SH-SY5Y (cell line): ENCODE results near the gene ATP2B2.

Source experiments
- GATA2 ChIP-seq: IDR thresholded peaks from 2 replicates; pipeline ENCODE4 v1.6.1; 2011; ENCODE audit warnings: mild to moderate bottlenecking, low read depth, low read length
- GATA3 ChIP-seq: IDR thresholded peaks from 2 replicates; pipeline ENCODE4 v1.6.1; 2011; ENCODE audit warnings: low read depth, mild to moderate bottlenecking, low read length, moderate library complexity

DNA sequence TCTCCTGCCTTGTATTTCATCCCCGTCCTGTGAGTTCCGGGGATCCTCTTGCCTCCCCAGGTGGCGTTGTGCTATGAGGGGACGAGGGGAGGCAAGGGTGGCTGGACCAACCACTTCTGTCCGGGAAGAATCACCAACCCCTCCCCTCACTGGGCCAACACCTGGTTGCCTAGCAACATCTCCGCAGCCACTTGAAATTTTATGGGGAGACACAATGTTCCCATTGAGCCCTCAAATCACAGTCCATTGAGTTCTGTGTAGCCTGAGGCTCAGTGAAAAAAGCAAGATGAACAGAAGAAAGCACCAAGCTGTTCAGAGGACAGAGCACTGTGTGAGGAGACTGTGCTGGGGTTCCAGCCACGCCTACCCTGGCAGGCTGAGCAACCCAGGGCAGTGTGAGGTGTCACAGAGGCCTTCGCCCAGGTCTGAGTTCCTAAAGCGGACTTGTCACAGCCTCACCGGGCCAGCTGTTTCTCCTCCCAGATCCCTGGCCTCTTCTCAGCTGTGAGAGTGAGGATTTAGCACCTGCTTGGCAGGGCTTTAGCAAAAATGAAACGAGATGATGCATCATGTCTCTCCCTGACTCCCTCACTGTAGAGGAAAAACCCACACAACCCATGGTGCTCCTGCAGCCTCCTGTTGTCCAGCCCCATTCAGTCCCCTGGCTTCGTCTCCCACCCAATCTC, 76.8 kb downstream of the ATP2B2 start:
- TF ChIP-seq GATA2 (no peak), GATA3 (no peak)
